RWPE2 (cell line): ENCODE measurements around the gene CCDC198.
A peak's percentile ranks its signal among the peaks of the same experiment; 100 is the strongest.

Experiments
- ATAC-seq: fragments of 200-7000 bp; cut with Tn5 transposase; 3 replicates; pipeline ENCODE4 v1.9.1; 2021; ENCODE audit warnings: low read depth
- DNase-seq: peaks from one replicate; pipeline ENCODE4 v3.0.0-alpha.2; 2020; ENCODE audit warnings: low spot score
- H3K27ac ChIP-seq: fragments of 450-650 bp; 2 replicates; pipeline ENCODE4 v1.5.1; 2017; ENCODE audit warnings: mild to moderate bottlenecking; ENCODE audit not compliant: poor library complexity, severe bottlenecking
- H3K27me3 ChIP-seq: fragments of 250-450 bp; sonication (Bioruptor Pico); 2 replicates; pipeline ENCODE4 v1.5.1; 2021; ENCODE audit warnings: mild to moderate bottlenecking, moderate library complexity; ENCODE audit not compliant: insufficient read depth, poor library complexity, severe bottlenecking
- H3K36me3 ChIP-seq: fragments of 250-450 bp; sonication (Bioruptor Pico); 2 replicates; pipeline ENCODE4 v1.5.1; 2020; ENCODE audit warnings: low read depth, mild to moderate bottlenecking, moderate library complexity
- H3K4me1 ChIP-seq: fragments of 250-450 bp; sonication (Bioruptor Pico); 2 replicates; pipeline ENCODE4 v1.5.1; 2021; ENCODE audit warnings: mild to moderate bottlenecking, moderate library complexity; ENCODE audit not compliant: insufficient read depth, poor library complexity, severe bottlenecking
- H3K4me3 ChIP-seq: fragments of 250-450 bp; sonication (Bioruptor Pico); 2 replicates; pipeline ENCODE4 v1.5.1; 2021; ENCODE audit warnings: mild to moderate bottlenecking, moderate library complexity; ENCODE audit not compliant: severe bottlenecking
- H3K9me3 ChIP-seq: fragments of 250-450 bp; sonication (Bioruptor Pico); 2 replicates; pipeline ENCODE4 v1.5.1; 2021; ENCODE audit warnings: mild to moderate bottlenecking, moderate library complexity; ENCODE audit not compliant: severe bottlenecking
- TF ChIP-seq, protein P1 (sequence below): fragments of 450-650 bp; IDR thresholded peaks from one replicate; pipeline ENCODE4 v1.5.1; 2017; ENCODE audit warnings: mild to moderate bottlenecking, moderate library complexity; ENCODE audit not compliant: poor library complexity, severe bottlenecking

Gene CCDC198

DNA sequence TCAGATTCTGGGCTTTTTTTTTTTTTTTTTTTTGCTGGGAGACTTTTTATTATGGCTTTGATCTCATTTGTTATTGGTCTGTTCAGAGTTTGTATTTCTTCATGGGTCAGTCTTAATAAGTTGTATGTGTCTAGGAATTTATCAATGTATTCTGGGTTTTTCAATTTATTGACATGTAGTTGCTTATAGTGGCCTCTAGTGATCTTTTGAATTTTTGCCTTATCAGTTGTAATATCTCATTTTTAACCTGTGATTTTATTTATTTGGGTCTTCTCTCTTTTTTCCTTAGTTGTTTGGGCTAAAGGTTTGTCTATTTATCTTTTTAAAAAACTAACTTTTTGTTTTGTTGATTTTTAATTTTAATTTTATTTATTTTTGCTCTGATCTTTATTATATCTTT, 57.7 kb downstream of the CCDC198 start:
- no peaks in the 10 kb centered on the region for H3K36me3 ChIP-seq
- TF ChIP-seq, protein P1, sequence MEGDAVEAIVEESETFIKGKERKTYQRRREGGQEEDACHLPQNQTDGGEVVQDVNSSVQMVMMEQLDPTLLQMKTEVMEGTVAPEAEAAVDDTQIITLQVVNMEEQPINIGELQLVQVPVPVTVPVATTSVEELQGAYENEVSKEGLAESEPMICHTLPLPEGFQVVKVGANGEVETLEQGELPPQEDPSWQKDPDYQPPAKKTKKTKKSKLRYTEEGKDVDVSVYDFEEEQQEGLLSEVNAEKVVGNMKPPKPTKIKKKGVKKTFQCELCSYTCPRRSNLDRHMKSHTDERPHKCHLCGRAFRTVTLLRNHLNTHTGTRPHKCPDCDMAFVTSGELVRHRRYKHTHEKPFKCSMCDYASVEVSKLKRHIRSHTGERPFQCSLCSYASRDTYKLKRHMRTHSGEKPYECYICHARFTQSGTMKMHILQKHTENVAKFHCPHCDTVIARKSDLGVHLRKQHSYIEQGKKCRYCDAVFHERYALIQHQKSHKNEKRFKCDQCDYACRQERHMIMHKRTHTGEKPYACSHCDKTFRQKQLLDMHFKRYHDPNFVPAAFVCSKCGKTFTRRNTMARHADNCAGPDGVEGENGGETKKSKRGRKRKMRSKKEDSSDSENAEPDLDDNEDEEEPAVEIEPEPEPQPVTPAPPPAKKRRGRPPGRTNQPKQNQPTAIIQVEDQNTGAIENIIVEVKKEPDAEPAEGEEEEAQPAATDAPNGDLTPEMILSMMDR: peak; percentile 24
- H3K4me3 ChIP-seq: no peak overlapping the region
- no peaks in the 10 kb centered on the region for H3K4me1 ChIP-seq
- no peaks in the 10 kb centered on the region for H3K9me3 ChIP-seq
- DNase-seq (no peak), ATAC-seq (no peak)
- H3K27ac ChIP-seq: no peak overlapping the region
- H3K27me3 ChIP-seq: no peaks in the 10 kb centered on the region

GRCh38 chr14:57420986-57421385, 72.7 kb downstream of the CCDC198 start:
- TF ChIP-seq, protein P1: no peak
- ATAC-seq (peak; percentile 46; the same call in 1 of the 3 replicates), DNase-seq (no peak)
- H3K27me3 ChIP-seq: no peaks in the 10 kb centered on the region
- no peak overlapping the region for H3K27ac ChIP-seq
- no peaks in the 10 kb centered on the region for H3K36me3 ChIP-seq
- H3K4me1 ChIP-seq: no peaks in the 10 kb centered on the region
- H3K9me3 ChIP-seq: no peaks in the 10 kb centered on the region
- H3K4me3 ChIP-seq: no peak overlapping the region

DNA sequence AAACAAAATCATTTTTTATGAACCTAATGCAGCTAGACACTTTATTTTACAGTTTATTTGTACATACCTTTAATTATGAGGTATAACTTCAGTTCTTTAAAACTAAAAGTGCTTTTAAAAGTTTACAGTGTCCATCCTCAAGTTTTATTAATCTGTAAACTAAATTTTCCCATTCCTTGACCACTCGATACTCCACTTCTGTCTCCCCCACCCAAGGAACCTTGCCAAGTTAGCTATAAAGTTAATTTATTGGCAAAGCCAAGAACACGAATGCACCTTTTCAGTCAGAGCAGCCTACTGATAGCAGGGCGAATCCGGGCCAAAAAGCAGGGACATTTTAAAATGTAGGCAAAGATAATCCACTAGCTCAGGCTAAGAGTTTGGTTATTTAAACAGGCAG, 73.6 kb downstream of the CCDC198 start:
- Histone ChIP-seq H3K4me3 (no peak overlapping the region), H3K9me3 (no peaks in the 10 kb centered on the region), H3K36me3 (no peaks in the 10 kb centered on the region), H3K4me1 (no peaks in the 10 kb centered on the region), H3K27me3 (no peaks in the 10 kb centered on the region), H3K27ac (no peak overlapping the region)
- ATAC-seq (no peak), DNase-seq (no peak)
- TF ChIP-seq, protein P1: no peak
